Myocyte (in vitro differentiated cells): ENCODE measurements around the gene IL1F10. TPM values are rescaled to one million over a fixed set of nuclear protein-coding genes. Genes with fewer than 3 reads are reported as not detected.

Experiments
- DNase-seq: peaks from one replicate; pipeline ENCODE4 v3.0.0-alpha.2; 2012; ENCODE audit warnings: low read depth
- total RNA-seq: library from RNA; depleted of rRNA; stranded (reverse); fragments of >200 nt; gene quantifications from 2 replicates; pipeline ENCODE4 v1.2.3, GENCODE V29; 2014

IL1F10 gene
- total RNA-seq, 1 donor from 2014 or later, result not detected

GRCh38 chr2:113058998-113059960 lies 8.5 kb upstream of the IL1F10 start, which contains the start of gene IL36RN:
Gene IL36RN, plus strand, starts transcription at chr2:113059198. Its CDS starts 241 bp downstream, at chr2:113059439.
- no peak for DNase-seq

GRCh38 chr2:113060396-113060795 lies 7.4 kb upstream of the IL1F10 start:
- DNase-seq, result no peak

- DNase-seq, result no peak
Measured at GRCh38 chr2:113060796-113061195, 7.0 kb upstream of the IL1F10 start.

GRCh38 chr2:113061241-113061640 lies 6.5 kb upstream of the IL1F10 start:
- no peak for DNase-seq

- no peak for DNase-seq
Measured at GRCh38 chr2:113061896-113062770, 5.6 kb upstream of the IL1F10 start.

GRCh38 chr2:113064281-113064680 lies 3.5 kb upstream of the IL1F10 start:
- DNase-seq, result no peak

GRCh38 chr2:113064898-113065297 lies 2.9 kb upstream of the IL1F10 start:
- no peak for DNase-seq

GRCh38 chr2:113068249-113068648 lies 479 bp downstream of the IL1F10 start:
- no peak for DNase-seq

- DNase-seq, result no peak
Measured at GRCh38 chr2:113068706-113069485, 1.1 kb downstream of the IL1F10 start.

- DNase-seq, result no peak
Measured at GRCh38 chr2:113069676-113070605, 2.2 kb downstream of the IL1F10 start.

GRCh38 chr2:113070606-113070975 lies 2.8 kb downstream of the IL1F10 start:
- no peak for DNase-seq

GRCh38 chr2:113072584-113072983 lies 4.8 kb downstream of the IL1F10 start:
- DNase-seq, result no peak

- DNase-seq, result no peak
Measured at GRCh38 chr2:113073325-113073834, 5.6 kb downstream of the IL1F10 start.

GRCh38 chr2:113075030-113075429 lies 7.3 kb downstream of the IL1F10 start:
- DNase-seq, result no peak

- no peak for DNase-seq
Measured at GRCh38 chr2:113075600-113075999, 7.8 kb downstream of the IL1F10 start.

- DNase-seq, result no peak
Measured at GRCh38 chr2:113076954-113077669, 9.3 kb downstream of the IL1F10 start.

- DNase-seq, result peak; percentile 18
Measured at GRCh38 chr2:113077921-113078320, 10.2 kb downstream of the IL1F10 start.

- peak; percentile 36 for DNase-seq
Measured at GRCh38 chr2:113078350-113078839, 10.6 kb downstream of the IL1F10 start.

GRCh38 chr2:113079131-113079530 lies 11.4 kb downstream of the IL1F10 start:
- DNase-seq, result peak; percentile 86
